Stimulated activated effector memory CD8-positive, alpha-beta T cell treated with anti-CD3 and anti-CD28 coated beads, Interleukin-12 subunit alpha, Interleukin-12 subunit beta, amount 100 ng/mL, for 72 hours (primary cell): ENCODE data around the gene MAP10.
"Not testable (repeated sequence)": the region's sequence is repeated elsewhere in the genome, so short reads cannot be mapped to it uniquely, and the experiment has no call there.

ENCODE experiments used
- ATAC-seq: fragments of 150-1000 bp; cut with Tn5 transposase; 2 replicates; pipeline ENCODE4 v1.10.0; 2021
- DNase-seq, 2 donors: peaks; one replicate each; pipeline ENCODE4 v3.0.0; 2021 to 2022; ENCODE audit warnings: low spot score in 2 of 2
- H3K27ac Mint-ChIP-seq: one replicate; pipeline ENCODE4 v1.8.0; 2022; ENCODE audit warnings: mild to moderate bottlenecking, mixed read lengths
- H3K36me3 Mint-ChIP-seq: one replicate; pipeline ENCODE4 v1.8.0; 2022; ENCODE audit warnings: mild to moderate bottlenecking, mixed read lengths
- H3K4me1 Mint-ChIP-seq: one replicate; pipeline ENCODE4 v1.8.0; 2022; ENCODE audit warnings: mixed read lengths
- H3K4me3 Mint-ChIP-seq: one replicate; pipeline ENCODE4 v1.8.0; 2022; ENCODE audit warnings: mild to moderate bottlenecking, mixed read lengths
- H3K9me3 Mint-ChIP-seq: one replicate; pipeline ENCODE4 v1.8.0; 2022; ENCODE audit warnings: mixed read lengths

The MAP10 gene

GRCh38 chr1:232805269-232806185 is at the start of gene MAP10:
TSS of gene MAP10 (plus strand) at chr1:232805416. CDS start at chr1:232805450, 34 bp downstream.
- peak within 1 kb of the TSS; percentile 93 for H3K27ac Mint-ChIP-seq

GRCh38 chr1:232764458-232765251 is 40.6 kb upstream of the MAP10 start:
- Mint-ChIP-seq H3K9me3 (peaks cover 2% of the 10 kb centered on the region), H3K27ac (no peak overlapping the region), H3K4me3 (no peak overlapping the region), H3K36me3 (no peaks in the 10 kb centered on the region), H3K4me1 (no peaks in the 10 kb centered on the region)
- DNase-seq (no peak), ATAC-seq (no peak)

More at GRCh38 chr1:232805269-232806185, at the start of gene MAP10:
- H3K4me1 Mint-ChIP-seq, result peaks cover 16% of the 10 kb centered on the region
- DNase-seq (peak; percentile 64 to 83), ATAC-seq (peak; percentile 90)
- peak within 1 kb of the TSS; percentile 81 for H3K4me3 Mint-ChIP-seq
- no peaks in the 10 kb centered on the region for H3K36me3 Mint-ChIP-seq
- H3K9me3 Mint-ChIP-seq, result peaks cover 11% of the 10 kb centered on the region

GRCh38 chr1:232765542-232765941 is 39.7 kb upstream of the MAP10 start:
- H3K36me3 Mint-ChIP-seq, result no peaks in the 10 kb centered on the region
- no peak for ATAC-seq
- H3K4me3 Mint-ChIP-seq, result no peak overlapping the region
- no peak for DNase-seq
- H3K4me1 Mint-ChIP-seq, result no peaks in the 10 kb centered on the region
- peaks cover 2% of the 10 kb centered on the region for H3K9me3 Mint-ChIP-seq
- no peak overlapping the region for H3K27ac Mint-ChIP-seq

- Mint-ChIP-seq H3K4me1 (no peaks in the 10 kb centered on the region), H3K27ac (no peak overlapping the region), H3K9me3 (peaks cover 2% of the 10 kb centered on the region), H3K4me3 (no peak overlapping the region), H3K36me3 (no peaks in the 10 kb centered on the region)
- ATAC-seq, result peak; percentile 31
- DNase-seq, result no peak
Observed at GRCh38 chr1:232766241-232766890, 38.9 kb upstream of the MAP10 start.

- Mint-ChIP-seq H3K4me1 (no peaks in the 10 kb centered on the region), H3K27ac (no peak overlapping the region), H3K36me3 (no peaks in the 10 kb centered on the region), H3K9me3 (peaks cover 2% of the 10 kb centered on the region), H3K4me3 (no peak overlapping the region)
- ATAC-seq, result no peak
- DNase-seq, result no peak
Observed at GRCh38 chr1:232766904-232767303, 38.3 kb upstream of the MAP10 start.

GRCh38 chr1:232767305-232768074 is 37.7 kb upstream of the MAP10 start:
- Mint-ChIP-seq H3K4me3 (no peak overlapping the region), H3K9me3 (peaks cover 2% of the 10 kb centered on the region), H3K36me3 (no peaks in the 10 kb centered on the region), H3K27ac (no peak overlapping the region), H3K4me1 (no peaks in the 10 kb centered on the region)
- ATAC-seq, result peak; percentile 32
- no peak for DNase-seq

GRCh38 chr1:232768793-232769192 is 36.4 kb upstream of the MAP10 start:
- H3K27ac Mint-ChIP-seq, result no peak overlapping the region
- no peaks in the 10 kb centered on the region for H3K4me1 Mint-ChIP-seq
- DNase-seq (no peak), ATAC-seq (no peak)
- H3K4me3 Mint-ChIP-seq, result no peak overlapping the region
- no peaks in the 10 kb centered on the region for H3K36me3 Mint-ChIP-seq
- H3K9me3 Mint-ChIP-seq, result no peaks in the 10 kb centered on the region

GRCh38 chr1:232769733-232770132 is 35.5 kb upstream of the MAP10 start:
- DNase-seq (no peak), ATAC-seq (no peak)
- no peak overlapping the region for H3K27ac Mint-ChIP-seq
- no peaks in the 10 kb centered on the region for H3K9me3 Mint-ChIP-seq
- no peaks in the 10 kb centered on the region for H3K36me3 Mint-ChIP-seq
- no peak overlapping the region for H3K4me3 Mint-ChIP-seq
- H3K4me1 Mint-ChIP-seq, result no peaks in the 10 kb centered on the region

- H3K4me3 Mint-ChIP-seq, result no peak overlapping the region
- DNase-seq, result no peak
- no peak overlapping the region for H3K27ac Mint-ChIP-seq
- H3K4me1 Mint-ChIP-seq, result no peaks in the 10 kb centered on the region
- no peaks in the 10 kb centered on the region for H3K36me3 Mint-ChIP-seq
- H3K9me3 Mint-ChIP-seq, result no peaks in the 10 kb centered on the region
- ATAC-seq, result no peak
Observed at GRCh38 chr1:232773752-232774151, 31.5 kb upstream of the MAP10 start.

GRCh38 chr1:232776526-232777106 is 28.6 kb upstream of the MAP10 start:
- Mint-ChIP-seq H3K36me3 (no peaks in the 10 kb centered on the region), H3K4me1 (no peaks in the 10 kb centered on the region), H3K4me3 (no peak overlapping the region), H3K27ac (no peak overlapping the region), H3K9me3 (no peaks in the 10 kb centered on the region)
- ATAC-seq, result no peak
- no peak for DNase-seq

- Mint-ChIP-seq H3K4me3 (no peak overlapping the region), H3K36me3 (no peaks in the 10 kb centered on the region), H3K4me1 (no peaks in the 10 kb centered on the region), H3K9me3 (no peaks in the 10 kb centered on the region), H3K27ac (no peak overlapping the region)
- DNase-seq (no peak), ATAC-seq (no peak)
Observed at GRCh38 chr1:232780354-232780753, 24.9 kb upstream of the MAP10 start.

- Mint-ChIP-seq H3K27ac (no peak overlapping the region), H3K9me3 (no peaks in the 10 kb centered on the region), H3K4me1 (peaks cover 8% of the 10 kb centered on the region), H3K4me3 (no peak overlapping the region), H3K36me3 (no peaks in the 10 kb centered on the region)
- no peak for ATAC-seq
- no peak for DNase-seq
Observed at GRCh38 chr1:232784794-232785193, 20.4 kb upstream of the MAP10 start.

- not testable (repeated sequence) for H3K36me3 Mint-ChIP-seq, H3K4me1 Mint-ChIP-seq, H3K27ac Mint-ChIP-seq, H3K4me3 Mint-ChIP-seq, ATAC-seq, H3K9me3 Mint-ChIP-seq, DNase-seq
Observed at GRCh38 chr1:232785630-232786029, 19.6 kb upstream of the MAP10 start.

GRCh38 chr1:232786845-232787455 is 18.3 kb upstream of the MAP10 start:
- DNase-seq (no peak), ATAC-seq (peak; percentile 49)
- no peaks in the 10 kb centered on the region for H3K9me3 Mint-ChIP-seq
- H3K36me3 Mint-ChIP-seq, result no peaks in the 10 kb centered on the region
- peaks cover 8% of the 10 kb centered on the region for H3K4me1 Mint-ChIP-seq
- H3K27ac Mint-ChIP-seq, result no peak overlapping the region
- no peak overlapping the region for H3K4me3 Mint-ChIP-seq
